Retinal pigment epithelial cell (primary cell): ENCODE measurements around the gene WNT11.

Experiments
- DNase-seq: peaks from one replicate; pipeline ENCODE4 v3.0.0-alpha.2; 2010; ENCODE audit warnings: low read depth
- H3K4me3 ChIP-seq: 2 replicates; pipeline ENCODE4 v1.5.1; 2011; ENCODE audit warnings: mild to moderate bottlenecking, low read length, control low read depth, moderate library complexity
- CTCF ChIP-seq: conservative IDR thresholded peaks from 2 replicates; pipeline ENCODE4 v1.5.1; 2011; ENCODE audit warnings: low read depth, low read length, control low read depth, inconsistent platforms

The WNT11 gene

GRCh38 chr11:76173663-76174062, 32.6 kb downstream of the WNT11 start:
- no peak overlapping the region for H3K4me3 ChIP-seq
- no peak for TF ChIP-seq CTCF
- DNase-seq, result no peak

- TF ChIP-seq CTCF, result no peak
- no peak overlapping the region for H3K4me3 ChIP-seq
- no peak for DNase-seq
These were observed 33.7 kb downstream of the WNT11 start for GRCh38 chr11:76172583-76172982.

- no peak overlapping the region for H3K4me3 ChIP-seq
- no peak for DNase-seq
- no peak for TF ChIP-seq CTCF
These were observed 35.8 kb downstream of the WNT11 start for GRCh38 chr11:76170468-76170867.

GRCh38 chr11:76169473-76169896, 36.8 kb downstream of the WNT11 start:
- no peak overlapping the region for H3K4me3 ChIP-seq
- no peak for TF ChIP-seq CTCF
- no peak for DNase-seq

- no peak for DNase-seq
- H3K4me3 ChIP-seq, result no peak overlapping the region
- no peak for TF ChIP-seq CTCF
These were observed 38.7 kb downstream of the WNT11 start for GRCh38 chr11:76167590-76167989.

- DNase-seq, result no peak
- no peak overlapping the region for H3K4me3 ChIP-seq
- no peak for TF ChIP-seq CTCF
These were observed 40.0 kb downstream of the WNT11 start for GRCh38 chr11:76166314-76166713.

GRCh38 chr11:76164861-76165751, 41.2 kb downstream of the WNT11 start:
- TF ChIP-seq CTCF, result no peak
- no peak for DNase-seq
- no peak overlapping the region for H3K4me3 ChIP-seq
